ENCODE data around the gene DNER. TPM values are rescaled to one million over a fixed set of nuclear protein-coding genes. Genes with fewer than 3 reads are reported as not detected.

Gene DNER
- total RNA-seq, 1 experiment from 2014 or later: 2.9 TPM

GRCh38 chr2:229437467-229437866 is 276.9 kb downstream of the DNER start:
- Histone ChIP-seq H3K9me3 (ENCODE audit: control insufficient read depth in 1 of 2, insufficient read depth in 1 of 2, low read depth in 1 of 2, low read length in 2 of 2) (no peaks in the 10 kb centered on the region), H2AFZ (ENCODE audit: low read depth, low read length, poor library complexity, severe bottlenecking) (no peak overlapping the region), H3K9me2 (ENCODE audit: insufficient read depth) (no peaks in the 10 kb centered on the region), H3K9ac (ENCODE audit: low read length) (no peak overlapping the region), H3K4me3 (replicated peaks in 1 of 2; ENCODE audit: low read depth in 1 of 2, low read length in 2 of 2) (no peak overlapping the region), H3K79me2 (ENCODE audit: insufficient read depth, low read length) (no peaks in the 10 kb centered on the region), H3K4me2 (ENCODE audit: low read length) (no peak overlapping the region), H3K4me1 (ENCODE audit: control insufficient read depth in 1 of 2, insufficient read depth in 2 of 2, low read length in 2 of 2) (no peaks in the 10 kb centered on the region), H3K36me3 (ENCODE audit: control insufficient read depth in 1 of 2, insufficient read depth in 2 of 2, low read length in 2 of 2) (no peaks in the 10 kb centered on the region), H3K27me3 (ENCODE audit: insufficient read depth, low read length) (no peaks in the 10 kb centered on the region), H4K20me1 (ENCODE audit: insufficient read depth) (no peaks in the 10 kb centered on the region), H3K27ac (ENCODE audit: low read depth, low read length) (no peak overlapping the region)
- TF ChIP-seq ELF1 (IDR thresholded peaks at IDR 0.05; ENCODE audit: borderline replicate concordance, low read depth) (no peak), CBX3 (IDR thresholded peaks at IDR 0.05; ENCODE audit: low read depth) (no peak), SRF (IDR thresholded peaks at IDR 0.05; ENCODE audit: low read depth) (no peak), RAD21 (IDR thresholded peaks at IDR 0.05; ENCODE audit: low read depth) (no peak), YY1 (IDR thresholded peaks at IDR 0.05; ENCODE audit: extremely low read depth, insufficient replicate concordance, low read depth, low read length) (no peak), EGR1 (IDR thresholded peaks at IDR 0.05; ENCODE audit: low read depth) (no peak), EZH2phosphoT487 (IDR thresholded peaks at IDR 0.05; ENCODE audit: borderline replicate concordance) (no peak), ZNF274 (IDR thresholded peaks at IDR 0.05; ENCODE audit: low read depth, low read length) (no peak), EZH2 (IDR thresholded peaks at IDR 0.05) (no peak), SIN3A (IDR thresholded peaks at IDR 0.05; ENCODE audit: low read depth) (no peak), MAX (IDR thresholded peaks at IDR 0.05) (no peak), TCF7L2 (IDR thresholded peaks at IDR 0.05; ENCODE audit: borderline replicate concordance, extremely low read depth, insufficient read depth, insufficient read length) (no peak), CEBPB (IDR thresholded peaks at IDR 0.05; ENCODE audit: low read depth) (no peak), POLR2AphosphoS5 (IDR thresholded peaks at IDR 0.05; ENCODE audit: low read depth, low read length) (no peak), JUND (IDR thresholded peaks at IDR 0.05) (no peak), SP1 (IDR thresholded peaks at IDR 0.05; ENCODE audit: low read depth) (no peak)
- TF ChIP-seq, protein P1, sequence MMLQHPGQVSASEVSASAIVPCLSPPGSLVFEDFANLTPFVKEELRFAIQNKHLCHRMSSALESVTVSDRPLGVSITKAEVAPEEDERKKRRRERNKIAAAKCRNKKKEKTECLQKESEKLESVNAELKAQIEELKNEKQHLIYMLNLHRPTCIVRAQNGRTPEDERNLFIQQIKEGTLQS (IDR thresholded peaks at IDR 0.05): no peak
- TF ChIP-seq, protein P2, sequence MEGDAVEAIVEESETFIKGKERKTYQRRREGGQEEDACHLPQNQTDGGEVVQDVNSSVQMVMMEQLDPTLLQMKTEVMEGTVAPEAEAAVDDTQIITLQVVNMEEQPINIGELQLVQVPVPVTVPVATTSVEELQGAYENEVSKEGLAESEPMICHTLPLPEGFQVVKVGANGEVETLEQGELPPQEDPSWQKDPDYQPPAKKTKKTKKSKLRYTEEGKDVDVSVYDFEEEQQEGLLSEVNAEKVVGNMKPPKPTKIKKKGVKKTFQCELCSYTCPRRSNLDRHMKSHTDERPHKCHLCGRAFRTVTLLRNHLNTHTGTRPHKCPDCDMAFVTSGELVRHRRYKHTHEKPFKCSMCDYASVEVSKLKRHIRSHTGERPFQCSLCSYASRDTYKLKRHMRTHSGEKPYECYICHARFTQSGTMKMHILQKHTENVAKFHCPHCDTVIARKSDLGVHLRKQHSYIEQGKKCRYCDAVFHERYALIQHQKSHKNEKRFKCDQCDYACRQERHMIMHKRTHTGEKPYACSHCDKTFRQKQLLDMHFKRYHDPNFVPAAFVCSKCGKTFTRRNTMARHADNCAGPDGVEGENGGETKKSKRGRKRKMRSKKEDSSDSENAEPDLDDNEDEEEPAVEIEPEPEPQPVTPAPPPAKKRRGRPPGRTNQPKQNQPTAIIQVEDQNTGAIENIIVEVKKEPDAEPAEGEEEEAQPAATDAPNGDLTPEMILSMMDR (IDR thresholded peaks at IDR 0.05 in 2 of 3, conservative IDR thresholded peaks at IDR 0.05 in 1 of 3; ENCODE audit: borderline replicate concordance in 1 of 3, insufficient read depth in 1 of 3, low read depth in 2 of 3, low read length in 2 of 3): no peak
- intact Hi-C loops (cut with micrococcal nuclease): loop anchor here (5.0 kb wide), 1 partner anchor 300 kb away; no protein-coding TSS in a partner anchor
- RAD21 ChIA-PET (ENCODE audit: low non-redundant PET in 1 of 2, low total read pairs in 2 of 2, uncharacterized antibody in 2 of 2, unreplicated experiment in 2 of 2): no interaction called here
- BruUV-seq (replicated peaks): no TSS peak
- ATAC-seq (no peak), DNase-seq (ENCODE audit: low read depth, low spot score) (no peak)
- POLR2A ChIA-PET: no interaction called here
- CTCF ChIA-PET: no interaction called here

All from HCT116 (cell line).